Dermis blood vessel endothelial cell (primary cell): ENCODE data around the gene LRRC4. TPM values are rescaled to one million over a fixed set of nuclear protein-coding genes. Genes with fewer than 3 reads are reported as not detected.

Experiments used
- total RNA-seq: library from RNA; depleted of rRNA; stranded (reverse); fragments of >200 nt; gene quantifications from 2 replicates; pipeline ENCODE4 v1.2.3, GENCODE V29; 2014

Gene LRRC4
- total RNA-seq, 1 donor from 2014 or later, result 1.0 TPM

Other genes with a start within 250 kb of the LRRC4 start
- not detected in 2 replicates for gene LEP, start 209.8 kb upstream of the LRRC4 start, total RNA-seq